ENCODE results near the gene STEEP1. TPM values are rescaled to one million over a fixed set of nuclear protein-coding genes. Genes with fewer than 3 reads are reported as not detected.
A peak's percentile ranks its signal among the peaks of the same experiment; 100 is the strongest.

STEEP1 gene
- total RNA-seq, 1 donor: 29.0 TPM

DNA sequence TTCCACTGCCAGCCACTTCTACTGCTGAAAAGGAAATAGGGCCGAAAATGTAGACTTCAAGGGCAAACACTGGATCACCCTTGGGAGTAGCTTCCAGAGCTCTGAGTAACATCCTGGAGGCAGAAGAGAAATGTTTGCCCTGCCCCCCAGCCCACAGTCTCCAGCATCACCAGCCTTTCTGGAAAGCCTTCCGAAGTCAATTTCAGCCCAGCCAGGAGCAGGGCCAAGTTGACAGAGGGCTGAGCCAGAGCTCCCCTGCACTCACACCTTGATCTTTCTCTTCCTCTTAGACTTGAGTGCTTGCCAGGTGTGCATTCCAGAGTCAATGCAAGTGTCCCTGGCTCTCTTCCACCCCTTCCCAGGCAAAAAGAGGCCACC is 61.7 kb downstream of the STEEP1 start:
- Histone ChIP-seq H3K4me1 (ENCODE audit: insufficient read depth, low read length) (peaks cover 17% of the 10 kb centered on the region), H3K36me3 (ENCODE audit: insufficient read depth, low read length) (no peaks in the 10 kb centered on the region), H4K20me1 (ENCODE audit: insufficient read depth, low read length) (no peaks in the 10 kb centered on the region), H3K79me2 (ENCODE audit: insufficient read depth, low read length) (no peaks in the 10 kb centered on the region), H3K27me3 (ENCODE audit: insufficient read depth, low read length) (no peaks in the 10 kb centered on the region), H3K27ac (ENCODE audit: low read depth, low read length) (peak overlapping the region; percentile 50), H3K9me3 (ENCODE audit: low read depth, low read length) (no peaks in the 10 kb centered on the region), H3K4me3 (ENCODE audit: insufficient read depth, low read length) (no peak overlapping the region), H2AFZ (ENCODE audit: low read length) (no peak overlapping the region), H3K4me2 (ENCODE audit: insufficient read depth, low read length) (peak overlapping the region; percentile 62)
- no peak for TF ChIP-seq CTCF (IDR thresholded peaks at IDR 0.05; ENCODE audit: extremely low read depth, low read depth, low read length)
- peak; percentile 83 for DNase-seq (ENCODE audit: insufficient read length, low spot score, missing footprints)

GRCh38 chrX:119502727-119503483 is 62.3 kb downstream of the STEEP1 start:
- H3K4me1 ChIP-seq (ENCODE audit: insufficient read depth, low read length): peaks cover 17% of the 10 kb centered on the region
- H3K9me3 ChIP-seq (ENCODE audit: low read depth, low read length): no peaks in the 10 kb centered on the region
- H2AFZ ChIP-seq (ENCODE audit: low read length): peak overlapping the region; percentile 47
- H4K20me1 ChIP-seq (ENCODE audit: insufficient read depth, low read length): no peaks in the 10 kb centered on the region
- no peak overlapping the region for H3K4me3 ChIP-seq (ENCODE audit: insufficient read depth, low read length)
- no peaks in the 10 kb centered on the region for H3K27me3 ChIP-seq (ENCODE audit: insufficient read depth, low read length)
- peak overlapping the region; percentile 50 for H3K27ac ChIP-seq (ENCODE audit: low read depth, low read length)
- TF ChIP-seq CTCF (IDR thresholded peaks at IDR 0.05; ENCODE audit: extremely low read depth, low read depth, low read length): no peak
- DNase-seq (ENCODE audit: insufficient read length, low spot score, missing footprints): no peak
- H3K4me2 ChIP-seq (ENCODE audit: insufficient read depth, low read length): peak overlapping the region; percentile 62
- no peaks in the 10 kb centered on the region for H3K79me2 ChIP-seq (ENCODE audit: insufficient read depth, low read length)
- no peaks in the 10 kb centered on the region for H3K36me3 ChIP-seq (ENCODE audit: insufficient read depth, low read length)

DNA sequence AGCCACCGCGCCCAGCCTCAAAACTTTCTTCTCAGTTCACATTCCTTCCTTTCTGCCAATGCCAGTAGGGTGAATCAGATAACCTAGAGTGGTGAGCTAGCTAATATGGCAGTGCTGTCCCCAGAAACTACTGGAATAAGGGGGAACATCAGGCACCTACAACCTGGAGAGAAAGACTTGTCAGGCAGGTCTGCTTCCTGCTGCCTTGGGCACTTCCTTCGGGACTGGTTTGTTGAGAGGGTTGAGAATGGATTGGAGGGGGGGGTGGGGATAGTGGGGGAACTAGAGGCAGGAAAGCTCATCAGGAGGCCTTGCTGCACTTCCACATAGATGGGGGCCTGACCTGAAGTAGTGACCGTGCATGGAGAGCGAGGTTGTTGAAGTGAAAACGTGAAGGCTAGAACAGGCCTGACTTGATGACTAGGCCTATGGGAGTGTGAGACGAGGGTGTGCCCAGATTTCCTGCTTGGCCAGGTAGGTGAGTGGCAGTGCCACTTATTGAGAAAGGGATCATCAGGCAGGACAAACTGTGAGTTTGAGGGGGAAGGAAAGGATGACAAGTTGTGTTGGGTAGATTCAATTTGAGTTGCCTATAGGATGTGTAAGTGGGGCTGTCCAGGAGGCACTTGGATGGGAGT is 63.6 kb downstream of the STEEP1 start:
- Histone ChIP-seq H3K27ac (ENCODE audit: low read depth, low read length) (no peak overlapping the region), H3K9me3 (ENCODE audit: low read depth, low read length) (no peaks in the 10 kb centered on the region), H2AFZ (ENCODE audit: low read length) (no peak overlapping the region), H3K27me3 (ENCODE audit: insufficient read depth, low read length) (no peaks in the 10 kb centered on the region), H3K4me2 (ENCODE audit: insufficient read depth, low read length) (no peak overlapping the region), H3K4me3 (ENCODE audit: insufficient read depth, low read length) (no peak overlapping the region), H3K36me3 (ENCODE audit: insufficient read depth, low read length) (no peaks in the 10 kb centered on the region), H3K79me2 (ENCODE audit: insufficient read depth, low read length) (no peaks in the 10 kb centered on the region), H4K20me1 (ENCODE audit: insufficient read depth, low read length) (no peaks in the 10 kb centered on the region), H3K4me1 (ENCODE audit: insufficient read depth, low read length) (peaks cover 14% of the 10 kb centered on the region)
- no peak for DNase-seq (ENCODE audit: insufficient read length, low spot score, missing footprints)
- TF ChIP-seq CTCF (IDR thresholded peaks at IDR 0.05; ENCODE audit: extremely low read depth, low read depth, low read length): no peak

GRCh38 chrX:119500061-119500800 is 65.0 kb downstream of the STEEP1 start:
- Histone ChIP-seq H3K4me2 (ENCODE audit: insufficient read depth, low read length) (no peak overlapping the region), H4K20me1 (ENCODE audit: insufficient read depth, low read length) (no peaks in the 10 kb centered on the region), H3K79me2 (ENCODE audit: insufficient read depth, low read length) (no peaks in the 10 kb centered on the region), H2AFZ (ENCODE audit: low read length) (no peak overlapping the region), H3K4me1 (ENCODE audit: insufficient read depth, low read length) (peaks cover 14% of the 10 kb centered on the region), H3K9me3 (ENCODE audit: low read depth, low read length) (no peaks in the 10 kb centered on the region), H3K36me3 (ENCODE audit: insufficient read depth, low read length) (no peaks in the 10 kb centered on the region), H3K4me3 (ENCODE audit: insufficient read depth, low read length) (no peak overlapping the region), H3K27me3 (ENCODE audit: insufficient read depth, low read length) (no peaks in the 10 kb centered on the region), H3K27ac (ENCODE audit: low read depth, low read length) (no peak overlapping the region)
- no peak for DNase-seq (ENCODE audit: insufficient read length, low spot score, missing footprints)
- no peak for TF ChIP-seq CTCF (IDR thresholded peaks at IDR 0.05; ENCODE audit: extremely low read depth, low read depth, low read length)

All from osteoblast (primary cell).